Adrenal gland (tissue), 5 donors: ENCODE measurements around the gene TRAK1.

Source experiments
- CTCF ChIP-seq, 6 experiments: fragments of 450-650 bp in 4 of 6; fragments of 200-600 bp in 2 of 6; sonication (generic) in 1 of 6; IDR thresholded peaks; 1 replicate in 5 of 6; 2 replicates in 1 of 6; pipeline versions ENCODE4 v1.5.1 to v1.8.0; 2016 to 2021; ENCODE audit warnings: antibody characterized with exemption in 6 of 6, mild to moderate bottlenecking in 2 of 6, moderate library complexity in 1 of 6
- POLR2A ChIP-seq, 2 donors: fragments of 450-650 bp; IDR thresholded peaks; one replicate each; pipeline ENCODE4 v1.6.1; 2017; ENCODE audit warnings: antibody characterized with exemption in 2 of 2, mild to moderate bottlenecking in 2 of 2, moderate library complexity in 1 of 2
- donor health status: DM: no; HTN: no; CAD: no.

DNA sequence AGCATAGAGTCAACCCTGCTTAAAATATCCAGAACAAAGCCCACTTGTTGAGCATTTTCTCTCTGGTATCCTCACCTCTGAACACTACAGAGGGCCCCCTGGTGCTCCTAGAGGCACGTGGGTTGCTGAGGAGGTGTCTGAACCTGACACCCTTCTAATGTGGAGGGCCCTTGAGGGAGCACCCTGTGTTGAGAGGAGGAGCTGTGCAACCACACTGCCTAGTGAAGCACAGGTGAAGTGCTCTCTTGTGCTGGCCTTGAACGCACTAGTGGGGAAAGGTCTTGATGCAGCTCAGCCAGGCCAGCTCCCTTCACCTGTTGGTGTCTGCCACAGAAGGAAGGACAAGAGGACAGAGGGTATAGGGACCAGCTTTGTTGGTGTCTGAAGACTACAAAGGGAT is 122.9 kb downstream of the TRAK1 start:
- TF ChIP-seq CTCF (IDR thresholded peaks at IDR 0.05): no peak
- TF ChIP-seq POLR2A (IDR thresholded peaks at IDR 0.05): no peak
